K562 (cell line): ENCODE results near the gene SYS1. TPM values are rescaled to one million over a fixed set of nuclear protein-coding genes. Genes with fewer than 3 reads are reported as not detected.

Experiments
- ATAC-seq: fragments of 200-7000 bp; cut with Tn5 transposase; 3 replicates; pipeline ENCODE4 v1.9.1; 2020; ENCODE audit warnings: moderate library complexity
- BruUV-seq: library from RNA; stranded (reverse); fragments of 400-500 nt; replicated peaks from 2 replicates; lab custom pipeline; 2021; lab: Mats Ljungman, UMichigan
- CTCF ChIA-PET: fragments of 300-600 bp; formaldehyde crosslinking; extraction: SDS; loops from one replicate; lab custom pipeline; 2021; ENCODE audit warnings: low intra/inter-chr PET ratio; lab: Yijun Ruan, JAX
- POLR2A ChIA-PET: fragments of 300-600, 350-650 bp; sonication (Branson Sonifier 250); formaldehyde crosslinking; extraction: SDS; loops from one replicate; lab custom pipeline; 2021; ENCODE audit warnings: antibody characterized with exemption, inconsistent platforms; lab: Yijun Ruan, JAX
- DNase-seq, 4 experiments: peaks; one replicate each; pipeline versions ENCODE4 v3.0.0 to v3.0.0-alpha.2; 2011 to 2018; ENCODE audit warnings: low spot score in 3 of 4, mixed read lengths in 3 of 4; ENCODE audit errors: extremely low read depth in 1 of 4
- FAIRE-seq: peaks from 2 replicates; lab custom pipeline; 2011; peaks lifted over from hg19 to GRCh38; lab: Jason Lieb, UNC
- H2AFZ ChIP-seq: 2 replicates; pipeline ENCODE4 v1.6.0; 2011; ENCODE audit warnings: low read depth, low read length, control low read depth, inconsistent platforms
- H3K27ac ChIP-seq: fragments of 200-600 bp; 3 replicates; pipeline ENCODE4 v1.8.0; 2011; ENCODE audit warnings: low read depth, mild to moderate bottlenecking, control low read depth, inconsistent platforms, low read length, moderate library complexity, mixed read lengths; ENCODE audit errors: extremely low read depth
- H3K27me3 ChIP-seq, 2 experiments: fragments of 300-600 bp in 1 of 2; 2 replicates in 1 of 2; 3 replicates in 1 of 2; pipeline versions ENCODE4 v1.6.0 to v1.8.0; 2011; ENCODE audit warnings: inconsistent platforms in 2 of 2, low read length in 2 of 2, mild to moderate bottlenecking in 1 of 2, mixed read lengths in 1 of 2, moderate library complexity in 1 of 2; ENCODE audit not compliant: control insufficient read depth in 2 of 2, insufficient read depth in 2 of 2
- H3K36me3 ChIP-seq: fragments of 300-600 bp; 3 replicates; pipeline ENCODE4 v1.8.0; 2011; ENCODE audit warnings: mild to moderate bottlenecking, low read length, inconsistent platforms; ENCODE audit not compliant: control insufficient read depth, insufficient read depth
- H3K4me1 ChIP-seq, 2 experiments: fragments of 200-600 bp in 1 of 2; replicated peaks in 1 of 2; 2 replicates in 1 of 2; 3 replicates in 1 of 2; pipeline versions ENCODE4 v1.5.1 to v1.8.0; 2011; ENCODE audit warnings: inconsistent platforms in 2 of 2, low read length in 2 of 2, mild to moderate bottlenecking in 1 of 2, mixed read lengths in 1 of 2, moderate library complexity in 1 of 2; ENCODE audit not compliant: control insufficient read depth in 2 of 2, insufficient read depth in 2 of 2
- H3K4me2 ChIP-seq: 2 replicates; pipeline ENCODE4 v1.6.1; 2011; ENCODE audit warnings: low read length, control low read depth, inconsistent platforms, mixed read lengths; ENCODE audit not compliant: insufficient read depth
- H3K4me3 ChIP-seq: fragments of 200-600 bp; sonication (generic), shearing (Covaris generic); 2 replicates; pipeline ENCODE4 v1.5.1; 2016; ENCODE audit warnings: control low read depth, inconsistent platforms
- H3K79me2 ChIP-seq: fragments of 200-600 bp; 3 replicates; pipeline ENCODE4 v1.8.0; 2011; ENCODE audit warnings: low read length, inconsistent platforms; ENCODE audit not compliant: control insufficient read depth, insufficient read depth
- H3K9ac ChIP-seq, 2 experiments: 2 replicates each; pipeline versions ENCODE4 v1.6.0 to v1.6.1; 2011; ENCODE audit warnings: low read depth in 2 of 2, low read length in 2 of 2, control low read depth in 1 of 2, inconsistent platforms in 1 of 2, mild to moderate bottlenecking in 1 of 2, mixed read lengths in 1 of 2; ENCODE audit not compliant: insufficient read depth in 1 of 2
- H3K9me1 ChIP-seq: one replicate; pipeline ENCODE4 v1.6.0; 2011; ENCODE audit warnings: inconsistent platforms, mild to moderate bottlenecking, low read length, moderate library complexity; ENCODE audit not compliant: control insufficient read depth, insufficient read depth
- H3K9me3 ChIP-seq: replicated peaks from 2 replicates; pipeline ENCODE4 v1.5.1; 2011; ENCODE audit warnings: low read depth, low read length, inconsistent platforms; ENCODE audit not compliant: control insufficient read depth, insufficient read depth
- H4K20me1 ChIP-seq: replicated peaks from 2 replicates; pipeline ENCODE4 v1.6.1; 2011; ENCODE audit warnings: low read length, inconsistent platforms, mixed read lengths; ENCODE audit not compliant: control insufficient read depth, insufficient read depth
- BHLHE40 ChIP-seq: IDR thresholded peaks from 2 replicates; pipeline ENCODE4 v1.6.1; 2011; ENCODE audit warnings: low read length, improper control_type of control experiment
- GATAD2B ChIP-seq: fragments of 450-650 bp; IDR thresholded peaks from 2 replicates; pipeline ENCODE4 v1.6.1; 2017; ENCODE audit warnings: mild to moderate bottlenecking, borderline replicate concordance
- RCOR1 ChIP-seq, 2 experiments: IDR thresholded peaks; 2 replicates each; pipeline ENCODE4 v1.6.1; 2012; ENCODE audit warnings: low read depth in 2 of 2, low read length in 2 of 2, borderline replicate concordance in 1 of 2, improper control_type of control experiment in 1 of 2
- TAF7 ChIP-seq: fragments of 450-650 bp; IDR thresholded peaks from 2 replicates; pipeline ENCODE4 v1.6.1; 2016; ENCODE audit warnings: missing genetic modification characterization, missing compliant biosample characterization
- TRIM28 ChIP-seq: fragments of 450-650 bp; IDR thresholded peaks from 2 replicates; pipeline ENCODE4 v1.6.1; 2017
- ZBTB17 ChIP-seq: fragments of 450-650 bp; formaldehyde crosslinking; IDR thresholded peaks from 2 replicates; pipeline ENCODE4 v1.4.0; 2020; ENCODE audit warnings: mild to moderate bottlenecking
- ZNF407 ChIP-seq: fragments of 450-650 bp; IDR thresholded peaks from 2 replicates; pipeline ENCODE4 v1.6.1; 2016; ENCODE audit warnings: low read depth
- whole genome bisulfite sequencing: fragments of 100-300 bp; shearing (Covaris generic); methylation state at CpG from one replicate; pipeline ENCODE4 v1.1.6; 2016; ENCODE audit warnings: low coverage, mixed read lengths; ENCODE audit not compliant: insufficient coverage; ENCODE audit errors: missing lambda C conversion rate; 5-methylcytosine and 5-hydroxymethylcytosine counted together
- in situ Hi-C: fragments of 300-500 bp; cut with MboI; formaldehyde crosslinking; loops from 4 replicates; pipeline ENCODE4 v1.15.0; 2018; ENCODE audit warnings: inconsistent platforms, mixed read lengths
- intact Hi-C: fragments of 100-400 bp; cut with micrococcal nuclease; formaldehyde crosslinking; loops from 2 replicates; pipeline ENCODE4 v1.14.2; 2022
- polyA plus RNA-seq, 8 experiments: library from polyadenylated mRNA; depleted of rRNA in 4 of 8; stranded (reverse) in 5 of 8; unstranded in 3 of 8; fragments of >200 nt; fragmentation: Nextera tagmentation in 2 of 8; fragmentation: Illumina TruSeq in 1 of 8; extraction: Ambion mirVana in 2 of 8; extraction: Trizol in 1 of 8; gene quantifications; 2 replicates each; pipeline versions ENCODE4 v1.2.1 to v1.2.3, GENCODE V29; 2011 to 2014; ENCODE audit warnings: inconsistent platforms in 1 of 8, missing spikeins in 1 of 8
- total RNA-seq, 7 experiments: library from RNA; depleted of rRNA in 6 of 7; stranded (reverse); fragments of >200 nt in 6 of 7; fragmentation: Illumina TruSeq in 2 of 7; extraction: Trizol in 2 of 7; gene quantifications; 2 replicates each; pipeline versions ENCODE4 v1.2.1 to v1.2.3, GENCODE V29; 2011 to 2021; ENCODE audit warnings: low replicate concordance in 1 of 7
- TF ChIP-seq, protein P1 (sequence below): IDR thresholded peaks from 2 replicates; pipeline ENCODE4 v1.6.1; 2016; ENCODE audit warnings: missing genetic modification characterization, missing compliant biosample characterization
- TF ChIP-seq, protein P2 (sequence below): fragments of 200-800 bp; sonication (Bioruptor generic); IDR thresholded peaks from 2 replicates; pipeline ENCODE4 v1.6.1; 2017; ENCODE audit warnings: missing genetic modification characterization, missing compliant biosample characterization

The SYS1 gene
- total and polyA plus RNA-seq, 9 of the 15 experiments (the other 6 are each of a cell fraction or from before 2014, with no cell fraction given), result 11.1 to 25.2 (median 17.5) TPM

GRCh38 chr20:45341939-45342854, 20.8 kb upstream of the SYS1 start:
- Histone ChIP-seq H3K36me3 (peaks cover 9% of the 10 kb centered on the region; the same call in 2 of the 3 replicates), H3K9me3 (no peaks in the 10 kb centered on the region), H3K9ac (peak overlapping the region; percentile 1 to 86; a peak in 2 of 4 replicates), H3K27me3 (no peaks in the 10 kb centered on the region), H3K27ac (no peak overlapping the region), H3K79me2 (peaks cover 10% of the 10 kb centered on the region; the same call in 1 of the 3 replicates), H4K20me1 (peaks cover 7% of the 10 kb centered on the region; the same call in 1 of the 2 replicates), H3K4me3 (no peak overlapping the region), H3K4me1 (peaks cover 63 to 86% of the 10 kb centered on the region in 2 experiments), H3K9me1 (no peaks in the 10 kb centered on the region), H3K4me2 (peak overlapping the region; percentile 42), H2AFZ (no peak overlapping the region)
- peak; percentile 2 for ATAC-seq
- no TSS peak for BruUV-seq
- CTCF ChIA-PET, result no interaction called here
- POLR2A ChIA-PET, result interaction anchor here (0.7 to 1.9 kb wide), 9 partner anchors 10 to 112 kb away, joined by 3 to 7 read pairs (median 3); partner anchors contain the start of gene SYS1
- intact Hi-C loops, result no loop called here
- peak; percentile 46 for FAIRE-seq
- peak in 3 of 4 experiments; percentile 34 to 58 (median 53) for DNase-seq
- 15% methylated on average over 12 of the region's 16 CpGs for WGBS
- in situ Hi-C loops, result no loop called here
- no peak for TF ChIP-seq GATAD2B
- no peak for TF ChIP-seq ZBTB17 (CRISPR knock-in tag)
- peak in 1 of 2 experiments; percentile 66; a peak in 1 of 4 replicates for TF ChIP-seq RCOR1 (IDR thresholded peaks at IDR 0.05; ENCODE audit: borderline replicate concordance in 1 of 2, low read depth in 2 of 2, low read length in 2 of 2)
- no peak for TF ChIP-seq TRIM28
- TF ChIP-seq ZNF407, result no peak
- no peak for TF ChIP-seq TAF7 (tag)
- no peak for TF ChIP-seq BHLHE40
- TF ChIP-seq, protein P1, sequence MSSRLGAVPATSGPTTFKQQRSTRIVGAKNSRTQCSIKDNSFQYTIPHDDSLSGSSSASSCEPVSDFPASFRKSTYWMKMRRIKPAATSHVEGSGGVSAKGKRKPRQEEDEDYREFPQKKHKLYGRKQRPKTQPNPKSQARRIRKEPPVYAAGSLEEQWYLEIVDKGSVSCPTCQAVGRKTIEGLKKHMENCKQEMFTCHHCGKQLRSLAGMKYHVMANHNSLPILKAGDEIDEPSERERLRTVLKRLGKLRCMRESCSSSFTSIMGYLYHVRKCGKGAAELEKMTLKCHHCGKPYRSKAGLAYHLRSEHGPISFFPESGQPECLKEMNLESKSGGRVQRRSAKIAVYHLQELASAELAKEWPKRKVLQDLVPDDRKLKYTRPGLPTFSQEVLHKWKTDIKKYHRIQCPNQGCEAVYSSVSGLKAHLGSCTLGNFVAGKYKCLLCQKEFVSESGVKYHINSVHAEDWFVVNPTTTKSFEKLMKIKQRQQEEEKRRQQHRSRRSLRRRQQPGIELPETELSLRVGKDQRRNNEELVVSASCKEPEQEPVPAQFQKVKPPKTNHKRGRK (tag), result no peak
- TF ChIP-seq, protein P2, sequence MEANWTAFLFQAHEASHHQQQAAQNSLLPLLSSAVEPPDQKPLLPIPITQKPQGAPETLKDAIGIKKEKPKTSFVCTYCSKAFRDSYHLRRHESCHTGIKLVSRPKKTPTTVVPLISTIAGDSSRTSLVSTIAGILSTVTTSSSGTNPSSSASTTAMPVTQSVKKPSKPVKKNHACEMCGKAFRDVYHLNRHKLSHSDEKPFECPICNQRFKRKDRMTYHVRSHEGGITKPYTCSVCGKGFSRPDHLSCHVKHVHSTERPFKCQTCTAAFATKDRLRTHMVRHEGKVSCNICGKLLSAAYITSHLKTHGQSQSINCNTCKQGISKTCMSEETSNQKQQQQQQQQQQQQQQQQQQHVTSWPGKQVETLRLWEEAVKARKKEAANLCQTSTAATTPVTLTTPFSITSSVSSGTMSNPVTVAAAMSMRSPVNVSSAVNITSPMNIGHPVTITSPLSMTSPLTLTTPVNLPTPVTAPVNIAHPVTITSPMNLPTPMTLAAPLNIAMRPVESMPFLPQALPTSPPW, result peak; percentile 37; the same call in 1 of the 2 replicates
